ENCODE data around the gene PPP1R26. TPM values are rescaled to one million over a fixed set of nuclear protein-coding genes. Genes with fewer than 3 reads are reported as not detected.

Gene PPP1R26
- total and polyA plus RNA-seq, 2 of the 8 experiments (the other 6 are each of a cell fraction or from before 2014, with no cell fraction given), result 9.8 to 32.7 TPM

GRCh38 chr9:135480940-135481310, 1.3 kb downstream of the PPP1R26 start:
- Histone ChIP-seq H2BK15ac (ENCODE audit: low read length) (no peak overlapping the region), H3K56ac (replicated peaks; ENCODE audit: insufficient read length, low read depth, low read length) (no peak overlapping the region), H3K4me1 (replicated peaks in 1 of 4; ENCODE audit: control insufficient read depth in 3 of 4, insufficient read depth in 4 of 4, low read length in 3 of 4) (peaks cover 0 to 8% (median 3%) of the 10 kb centered on the region in 4 experiments; a peak in 6 of 7 replicates), H3K23me2 (ENCODE audit: low read depth, low read length) (peaks cover 7% of the 10 kb centered on the region; the same call in 1 of the 2 replicates), H3K79me1 (ENCODE audit: low read depth, low read length) (peaks cover 4% of the 10 kb centered on the region), H4K20me1 (replicated peaks in 1 of 2; ENCODE audit: control insufficient read depth in 1 of 2, insufficient read depth in 2 of 2, low read length in 2 of 2) (peaks cover 5 to 6% of the 10 kb centered on the region in 2 experiments), H2BK20ac (ENCODE audit: low read length) (no peak overlapping the region), H4K5ac (ENCODE audit: insufficient read length, low read depth, low read length) (no peak overlapping the region), H3K36me3 (ENCODE audit: control insufficient read depth in 2 of 4, insufficient read depth in 4 of 4, low read length in 3 of 4) (peaks cover 14 to 26% (median 24%) of the 10 kb centered on the region in 4 experiments), H3K18ac (ENCODE audit: extremely low read depth, low read length) (0 out of 2 replicates have a peak overlapping the region, but pooled peaks have one; percentile 32), H2BK5ac (ENCODE audit: low read depth, low read length) (no peak overlapping the region), H4K8ac (ENCODE audit: extremely low read depth, insufficient read depth, low read length) (no peak overlapping the region; the same call in 1 of the 2 replicates), H3K27ac (ENCODE audit: low read depth, low read length) (no peak overlapping the region), H3K4me2 (ENCODE audit: insufficient read depth in 1 of 2, low read depth in 2 of 2, low read length in 2 of 2) (peak overlapping the region; percentile 83 to 87), H3K4ac (replicated peaks; ENCODE audit: insufficient read length, low read depth, low read length) (no peak overlapping the region), H2BK120ac (replicated peaks; ENCODE audit: low read depth, low read length) (no peak overlapping the region), H3K79me2 (ENCODE audit: control insufficient read depth in 1 of 2, insufficient read depth in 2 of 2, low read length in 2 of 2) (peaks cover 3 to 20% of the 10 kb centered on the region in 2 experiments; a peak in 2 of 4 replicates), H3K27me3 (replicated peaks in 1 of 4; ENCODE audit: control insufficient read depth in 3 of 4, extremely low read depth in 1 of 4, insufficient read depth in 3 of 4, low read length in 3 of 4) (no peaks in the 10 kb centered on the region), H3K23ac (ENCODE audit: insufficient read length) (no peak overlapping the region), H2BK12ac (ENCODE audit: low read depth, low read length) (no peak overlapping the region), H3K9me3 (ENCODE audit: insufficient read depth in 2 of 2, low read depth in 1 of 2, low read length in 1 of 2) (no peaks in the 10 kb centered on the region), H3K4me3 (ENCODE audit: extremely low read depth in 1 of 4, insufficient read depth in 2 of 4, low read depth in 3 of 4, low read length in 4 of 4) (peak overlapping the region; percentile 65 to 93 (median 80)), H2AK5ac (ENCODE audit: low read depth, low read length) (no peak overlapping the region), H3K9ac (replicated peaks in 1 of 4; ENCODE audit: extremely low read depth in 1 of 4, low read depth in 3 of 4, low read length in 3 of 4) (peak overlapping the region in 1 of 4 experiments; percentile 43; a peak in 1 of 7 replicates), H2AFZ (ENCODE audit: low read length) (no peak overlapping the region), H3K14ac (ENCODE audit: insufficient read length) (no peak overlapping the region), H4K91ac (replicated peaks; ENCODE audit: insufficient read length, low read length) (no peak overlapping the region)
- FAIRE-seq, result no peak
- DNase-seq (ENCODE audit: low read depth in 1 of 2, low spot score in 2 of 2), result no peak
- ChIA-PET POLR2A (ENCODE audit: partially characterized antibody) (interaction anchor here (0.6 to 2.0 kb wide), 8 partner anchors 10 to 169 kb away, joined by 3 to 17 read pairs (median 4); partner anchors contain the start of gene MRPS2), CTCF (ENCODE audit: partially characterized antibody) (interaction anchor here (0.8 to 2.6 kb wide), 9 partner anchors 10 to 394 kb away, joined by 3 to 13 read pairs (median 5); partner anchors contain the start of gene OLFM1)
- peak in 1 of 2 experiments; percentile 7; a peak in 1 of 4 replicates for TF ChIP-seq RAD21 (IDR thresholded peaks at IDR 0.05 in 1 of 2, conservative IDR thresholded peaks at IDR 0.05 in 1 of 2; ENCODE audit: low read depth in 2 of 2, low read length in 2 of 2)
- no peak for TF ChIP-seq SP1 (IDR thresholded peaks at IDR 0.05; ENCODE audit: low read depth, low read length)
- 35% methylated on average over 9 of the region's 11 CpGs; no CpG with 5 or more reads in 1 of the 2 experiments for WGBS, 2 experiments (ENCODE audit: extremely low coverage in 1 of 2, insufficient coverage in 1 of 2, insufficient read length in 1 of 2, insufficient replicate concordance in 2 of 2, low coverage in 1 of 2, low lambda C conversion rate in 2 of 2, missing lambda C conversion rate in 1 of 2)
